Upper lobe of right lung (tissue), 1 donor: ENCODE data around the gene GPR4. TPM values are rescaled to one million over a fixed set of nuclear protein-coding genes. Genes with fewer than 3 reads are reported as not detected.
"Not testable (repeated sequence)": the region's sequence is repeated elsewhere in the genome, so short reads cannot be mapped to it uniquely, and the experiment has no call there.

Experiments
- ATAC-seq: fragments of 200-7000 bp; cut with Tn5 transposase; one replicate; pipeline ENCODE4 v1.9.1; 2020; ENCODE audit warnings: mild to moderate bottlenecking, moderate library complexity
- DNase-seq: peaks from one replicate; pipeline ENCODE4 v3.0.0-alpha.2; 2020
- H3K27ac ChIP-seq: fragments of 200-600 bp; one replicate; pipeline ENCODE4 v1.8.0; 2022
- H3K27me3 ChIP-seq: fragments of 200-600 bp; one replicate; pipeline ENCODE4 v1.8.0; 2022; ENCODE audit warnings: mild to moderate bottlenecking
- H3K36me3 ChIP-seq: fragments of 200-600 bp; one replicate; pipeline ENCODE4 v1.8.0; 2022
- H3K4me1 ChIP-seq: fragments of 200-600 bp; one replicate; pipeline ENCODE4 v1.8.0; 2022
- H3K4me3 ChIP-seq: fragments of 200-600 bp; one replicate; pipeline ENCODE4 v1.8.0; 2022; ENCODE audit warnings: mild to moderate bottlenecking
- H3K9me3 ChIP-seq: fragments of 200-600 bp; one replicate; pipeline ENCODE4 v1.8.0; 2022
- CTCF ChIP-seq: fragments of 200-600 bp; IDR thresholded peaks from one replicate; pipeline ENCODE4 v1.8.0; 2022; ENCODE audit warnings: antibody characterized with exemption
- intact Hi-C: fragments of 100-400 bp; cut with DNase I; formaldehyde crosslinking; loops from one replicate; pipeline ENCODE4 v1.11.0; 2022
- total RNA-seq: library from RNA; stranded (reverse); fragmentation: NEBNext Ultra II Directional; extraction: Animal tissue kit (Norgen Biotek cat#: 25700); gene quantifications from one replicate; pipeline ENCODE4 v1.2.1, GENCODE V29; 2021
- donor health status: DM: no; HTN: yes; CAD: no; lungs with severe emphysema.

Gene GPR4
- total RNA-seq, 1 donor from 2014 or later: 18.5 TPM

DNA sequence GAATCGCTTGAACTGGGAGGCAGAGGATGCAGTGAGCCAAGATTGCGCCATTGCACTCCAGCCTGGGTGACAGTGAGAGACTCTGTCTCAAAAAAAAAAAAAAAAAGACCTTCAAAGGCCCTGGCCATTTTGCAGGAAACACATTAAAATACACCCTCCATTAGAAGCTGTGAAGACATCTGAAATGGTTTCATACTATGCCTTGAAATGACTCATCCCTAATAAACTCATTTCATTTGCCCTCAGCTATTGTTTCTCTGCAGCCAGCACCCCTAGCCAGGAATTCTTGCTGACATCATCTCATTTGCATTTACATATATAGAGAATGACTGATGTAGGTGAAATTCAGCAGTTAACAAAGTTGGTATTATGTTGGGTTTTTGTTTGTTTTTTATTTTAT is 28.5 kb upstream of the GPR4 start:
- peaks cover 35% of the 10 kb centered on the region for H3K36me3 ChIP-seq
- no peak overlapping the region for H3K4me3 ChIP-seq
- H3K27ac ChIP-seq: no peak overlapping the region
- intact Hi-C loops: no loop called here
- DNase-seq (no peak), ATAC-seq (no peak)
- H3K9me3 ChIP-seq: no peaks in the 10 kb centered on the region
- H3K4me1 ChIP-seq: no peaks in the 10 kb centered on the region
- no peaks in the 10 kb centered on the region for H3K27me3 ChIP-seq
- no peak for TF ChIP-seq CTCF

GRCh38 chr19:45629704-45630103 is 27.7 kb upstream of the GPR4 start:
- intact Hi-C loops: no loop called here

DNA sequence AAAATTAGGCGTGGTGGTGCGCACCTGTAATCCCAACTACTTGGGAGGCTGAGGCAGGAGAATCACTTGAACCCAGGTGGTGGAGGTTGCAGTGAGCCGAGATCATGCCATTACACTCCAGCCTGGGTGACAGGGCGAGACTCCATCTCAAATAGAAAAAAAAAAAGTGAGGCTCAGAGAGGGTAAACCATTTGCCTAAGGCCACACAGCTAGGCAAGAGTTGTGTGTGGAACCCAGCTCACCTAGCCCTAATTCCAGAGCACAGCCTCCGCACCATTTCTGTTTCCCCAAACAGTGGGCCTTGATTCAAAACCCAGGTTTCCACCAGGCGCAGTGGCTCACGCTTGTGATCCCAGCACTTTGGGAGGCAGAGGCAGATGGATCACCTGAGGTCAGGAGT is 26.2 kb upstream of the GPR4 start:
- DNase-seq, intact Hi-C loops, H3K27ac ChIP-seq, H3K27me3 ChIP-seq, H3K4me1 ChIP-seq, H3K4me3 ChIP-seq, H3K9me3 ChIP-seq, ATAC-seq: not testable (repeated sequence)
- H3K36me3 ChIP-seq: peaks cover 36% of the 10 kb centered on the region

More at GRCh38 chr19:45629704-45630103, 27.7 kb upstream of the GPR4 start:
- Histone ChIP-seq H3K4me3 (no peak overlapping the region), H3K27ac (no peak overlapping the region), H3K27me3 (no peaks in the 10 kb centered on the region), H3K9me3 (no peaks in the 10 kb centered on the region), H3K36me3 (peaks cover 35% of the 10 kb centered on the region), H3K4me1 (no peaks in the 10 kb centered on the region)
- ATAC-seq: no peak
- TF ChIP-seq CTCF: no peak
- DNase-seq: no peak

DNA sequence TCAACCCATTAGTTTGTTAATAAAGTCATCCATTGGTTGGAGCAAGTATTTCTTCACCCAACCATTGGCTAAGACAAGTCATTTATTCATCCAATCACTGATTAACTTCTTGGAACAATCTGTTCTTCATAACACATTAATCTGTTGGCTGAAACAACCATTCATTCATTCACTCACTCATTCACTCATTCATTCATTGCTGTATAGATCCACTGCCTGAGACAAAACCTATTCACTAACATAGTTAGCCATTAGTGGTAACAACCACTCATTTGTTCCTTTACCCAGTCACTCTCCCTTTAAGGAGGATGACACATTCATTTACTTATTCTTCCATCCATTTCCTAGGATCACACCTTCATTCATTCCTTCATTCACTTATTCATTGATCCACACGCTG is 22.0 kb upstream of the GPR4 start:
- no peak overlapping the region for H3K4me3 ChIP-seq
- no peak overlapping the region for H3K27ac ChIP-seq
- H3K36me3 ChIP-seq: peaks cover 45% of the 10 kb centered on the region
- ATAC-seq (no peak), DNase-seq (no peak)
- no peaks in the 10 kb centered on the region for H3K4me1 ChIP-seq
- no peak for TF ChIP-seq CTCF
- intact Hi-C loops: no loop called here
- no peaks in the 10 kb centered on the region for H3K27me3 ChIP-seq
- no peaks in the 10 kb centered on the region for H3K9me3 ChIP-seq

DNA sequence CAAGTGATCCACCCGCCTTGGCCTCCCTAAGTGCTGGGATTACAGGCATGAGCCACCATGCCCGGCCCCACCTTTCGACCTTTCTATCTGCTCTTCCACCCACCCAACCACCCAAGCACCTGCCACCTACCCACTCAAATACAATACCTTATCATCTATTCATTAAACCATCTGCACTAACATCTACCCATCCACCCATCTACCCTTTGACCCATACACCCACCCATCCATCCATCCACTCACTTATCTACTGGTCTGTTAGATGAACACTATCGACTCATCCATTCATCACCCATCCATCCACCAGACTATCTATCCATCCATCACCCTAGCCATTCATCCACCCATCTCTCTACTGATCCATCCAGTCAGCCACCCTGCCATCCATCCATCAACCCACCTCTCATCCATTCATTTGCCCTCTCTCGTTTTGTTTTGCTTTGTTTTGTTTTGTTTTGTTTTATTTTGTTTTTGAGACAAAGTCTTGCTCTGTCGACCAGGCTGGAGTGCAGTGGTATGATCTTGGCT is 20.0 kb upstream of the GPR4 start:
- Histone ChIP-seq H3K4me3 (no peak overlapping the region), H3K27ac (no peak overlapping the region), H3K4me1 (no peaks in the 10 kb centered on the region), H3K27me3 (no peaks in the 10 kb centered on the region), H3K9me3 (no peaks in the 10 kb centered on the region), H3K36me3 (peaks cover 42% of the 10 kb centered on the region)
- ATAC-seq: no peak
- intact Hi-C loops: no loop called here
- no peak for DNase-seq
- no peak for TF ChIP-seq CTCF

DNA sequence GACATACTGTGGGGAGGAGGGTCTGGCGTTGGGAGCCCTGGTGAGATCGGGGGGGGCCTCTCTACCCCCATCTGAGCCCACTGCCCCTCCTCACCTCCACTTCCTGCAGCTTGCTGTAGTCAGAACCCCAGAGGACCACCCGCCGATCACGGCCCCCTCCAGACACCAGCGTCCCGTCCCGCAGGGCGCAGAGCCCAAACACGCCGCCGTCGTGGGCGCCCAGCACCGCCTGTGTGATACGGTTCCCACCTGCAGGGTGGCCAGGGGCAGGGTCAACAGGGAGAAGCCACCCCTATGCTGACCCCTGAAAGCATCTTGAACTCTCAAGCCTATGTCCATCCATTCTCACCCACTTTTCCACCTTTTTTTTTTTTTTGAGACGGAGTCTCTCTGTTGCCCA is 19.4 kb upstream of the GPR4 start:
- ATAC-seq (no peak), DNase-seq (no peak)
- H3K27ac ChIP-seq: no peak overlapping the region
- no peak for TF ChIP-seq CTCF
- no peaks in the 10 kb centered on the region for H3K4me1 ChIP-seq
- H3K36me3 ChIP-seq: peaks cover 36% of the 10 kb centered on the region
- no peak overlapping the region for H3K4me3 ChIP-seq
- no peaks in the 10 kb centered on the region for H3K9me3 ChIP-seq
- intact Hi-C loops: no loop called here
- H3K27me3 ChIP-seq: no peaks in the 10 kb centered on the region
